ENCODE data around the gene IGFBP7.

IGFBP7 gene

GRCh38 chr4:57147335-57148060 lies 37.3 kb upstream of the IGFBP7 start:
- Histone ChIP-seq H3K27ac (ENCODE audit: low read length) (no peak overlapping the region), H3K36me3 (replicated peaks; ENCODE audit: insufficient read depth, low read length) (no peaks in the 10 kb centered on the region), H3K9me3 (replicated peaks; ENCODE audit: insufficient read depth, low read length) (no peaks in the 10 kb centered on the region), H3K4me3 (ENCODE audit: low read length) (no peak overlapping the region), H3K9me2 (replicated peaks; ENCODE audit: insufficient read depth, low read length) (no peaks in the 10 kb centered on the region), H3K27me3 (replicated peaks; ENCODE audit: insufficient read depth, low read length) (no peaks in the 10 kb centered on the region), H3K4me1 (ENCODE audit: low read length) (no peaks in the 10 kb centered on the region; the same call in 1 of the 2 replicates), H3K4me2 (ENCODE audit: low read depth, low read length) (no peak overlapping the region), H4K20me1 (ENCODE audit: insufficient read depth, low read length) (no peaks in the 10 kb centered on the region), H2AFZ (ENCODE audit: low read length) (no peak overlapping the region), H3K9ac (ENCODE audit: low read length) (no peak overlapping the region), H3F3A (ENCODE audit: insufficient read depth, low read length) (no peaks in the 10 kb centered on the region), H3K79me2 (ENCODE audit: low read length) (no peaks in the 10 kb centered on the region)
- DNase-seq, result no peak
- TF ChIP-seq CTCF (IDR thresholded peaks at IDR 0.05; ENCODE audit: low read length) (no peak), EZH2 (optimal IDR thresholded peaks at IDR 0.05; ENCODE audit: low read depth, low read length) (no peak), EZH2phosphoT487 (IDR thresholded peaks at IDR 0.05; ENCODE audit: low read length) (no peak)

GRCh38 chr4:57146444-57146843 lies 36.3 kb upstream of the IGFBP7 start:
- DNase-seq, result no peak
- Histone ChIP-seq H3K27ac (ENCODE audit: low read length) (no peak overlapping the region), H3F3A (ENCODE audit: insufficient read depth, low read length) (no peaks in the 10 kb centered on the region), H2AFZ (ENCODE audit: low read length) (no peak overlapping the region), H3K27me3 (replicated peaks; ENCODE audit: insufficient read depth, low read length) (no peaks in the 10 kb centered on the region), H4K20me1 (ENCODE audit: insufficient read depth, low read length) (no peaks in the 10 kb centered on the region), H3K4me2 (ENCODE audit: low read depth, low read length) (no peak overlapping the region), H3K36me3 (replicated peaks; ENCODE audit: insufficient read depth, low read length) (no peaks in the 10 kb centered on the region), H3K4me3 (ENCODE audit: low read length) (no peak overlapping the region), H3K79me2 (ENCODE audit: low read length) (no peaks in the 10 kb centered on the region), H3K9me2 (replicated peaks; ENCODE audit: insufficient read depth, low read length) (no peaks in the 10 kb centered on the region), H3K4me1 (ENCODE audit: low read length) (no peaks in the 10 kb centered on the region), H3K9ac (ENCODE audit: low read length) (no peak overlapping the region), H3K9me3 (replicated peaks; ENCODE audit: insufficient read depth, low read length) (no peaks in the 10 kb centered on the region)
- TF ChIP-seq EZH2phosphoT487 (IDR thresholded peaks at IDR 0.05; ENCODE audit: low read length) (no peak), CTCF (IDR thresholded peaks at IDR 0.05; ENCODE audit: low read length) (no peak), EZH2 (optimal IDR thresholded peaks at IDR 0.05; ENCODE audit: low read depth, low read length) (no peak)

- H3F3A ChIP-seq (ENCODE audit: insufficient read depth, low read length), result no peaks in the 10 kb centered on the region
- no peak overlapping the region for H3K4me3 ChIP-seq (ENCODE audit: low read length)
- H4K20me1 ChIP-seq (ENCODE audit: insufficient read depth, low read length), result no peaks in the 10 kb centered on the region
These were observed 34.3 kb upstream of the IGFBP7 start for GRCh38 chr4:57144466-57144865.

More at GRCh38 chr4:57144466-57144865, 34.3 kb upstream of the IGFBP7 start:
- Histone ChIP-seq H3K9ac (ENCODE audit: low read length) (no peak overlapping the region), H3K27ac (ENCODE audit: low read length) (no peak overlapping the region), H3K4me1 (ENCODE audit: low read length) (no peaks in the 10 kb centered on the region), H2AFZ (ENCODE audit: low read length) (no peak overlapping the region), H3K27me3 (replicated peaks; ENCODE audit: insufficient read depth, low read length) (no peaks in the 10 kb centered on the region), H3K4me2 (ENCODE audit: low read depth, low read length) (no peak overlapping the region), H3K36me3 (replicated peaks; ENCODE audit: insufficient read depth, low read length) (no peaks in the 10 kb centered on the region), H3K9me2 (replicated peaks; ENCODE audit: insufficient read depth, low read length) (no peaks in the 10 kb centered on the region), H3K9me3 (replicated peaks; ENCODE audit: insufficient read depth, low read length) (no peaks in the 10 kb centered on the region), H3K79me2 (ENCODE audit: low read length) (no peaks in the 10 kb centered on the region)
- DNase-seq, result no peak
- TF ChIP-seq EZH2phosphoT487 (IDR thresholded peaks at IDR 0.05; ENCODE audit: low read length), result no peak
- no peak for TF ChIP-seq EZH2 (optimal IDR thresholded peaks at IDR 0.05; ENCODE audit: low read depth, low read length)
- no peak for TF ChIP-seq CTCF (IDR thresholded peaks at IDR 0.05; ENCODE audit: low read length)

Measured in MM.1S (cell line).